ENCODE results near the gene SKIC2.
"Not testable (repeated sequence)": the region's sequence is repeated elsewhere in the genome, so short reads cannot be mapped to it uniquely, and the experiment has no call there.

The SKIC2 gene

GRCh38 chr6:31958741-31959739 lies at the start of gene SKIC2, which contains the start of gene NELFE:
Gene SKIC2, plus strand, starts transcription at chr6:31959175. Its CDS starts 18 bp downstream, at chr6:31959193.
Gene NELFE, minus strand, starts transcription at chr6:31958971. Its CDS starts 525 bp downstream, at chr6:31958446.
- peak; percentile 96 for DNase-seq

DNA sequence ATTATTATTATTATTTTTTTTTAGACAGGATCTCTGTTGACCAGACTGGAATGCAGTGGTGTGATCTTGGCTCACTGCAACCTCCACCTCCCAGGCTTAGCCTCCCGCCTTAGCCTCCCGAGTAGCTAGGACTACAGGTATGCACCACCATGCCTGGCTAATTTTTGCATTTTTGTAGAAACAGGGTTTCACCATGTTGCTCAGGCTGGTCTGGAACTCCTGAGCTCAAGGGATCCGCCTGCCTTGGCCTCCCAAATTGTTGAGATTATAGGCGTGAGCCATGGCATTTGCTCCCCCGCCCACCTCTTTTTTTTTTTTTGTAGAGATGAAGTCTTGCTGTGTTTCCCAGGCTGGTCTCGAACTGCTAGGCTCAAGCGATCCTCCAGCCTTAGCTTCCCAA lies 49.7 kb upstream of the SKIC2 start:
- DNase-seq, result not testable (repeated sequence)

DNA sequence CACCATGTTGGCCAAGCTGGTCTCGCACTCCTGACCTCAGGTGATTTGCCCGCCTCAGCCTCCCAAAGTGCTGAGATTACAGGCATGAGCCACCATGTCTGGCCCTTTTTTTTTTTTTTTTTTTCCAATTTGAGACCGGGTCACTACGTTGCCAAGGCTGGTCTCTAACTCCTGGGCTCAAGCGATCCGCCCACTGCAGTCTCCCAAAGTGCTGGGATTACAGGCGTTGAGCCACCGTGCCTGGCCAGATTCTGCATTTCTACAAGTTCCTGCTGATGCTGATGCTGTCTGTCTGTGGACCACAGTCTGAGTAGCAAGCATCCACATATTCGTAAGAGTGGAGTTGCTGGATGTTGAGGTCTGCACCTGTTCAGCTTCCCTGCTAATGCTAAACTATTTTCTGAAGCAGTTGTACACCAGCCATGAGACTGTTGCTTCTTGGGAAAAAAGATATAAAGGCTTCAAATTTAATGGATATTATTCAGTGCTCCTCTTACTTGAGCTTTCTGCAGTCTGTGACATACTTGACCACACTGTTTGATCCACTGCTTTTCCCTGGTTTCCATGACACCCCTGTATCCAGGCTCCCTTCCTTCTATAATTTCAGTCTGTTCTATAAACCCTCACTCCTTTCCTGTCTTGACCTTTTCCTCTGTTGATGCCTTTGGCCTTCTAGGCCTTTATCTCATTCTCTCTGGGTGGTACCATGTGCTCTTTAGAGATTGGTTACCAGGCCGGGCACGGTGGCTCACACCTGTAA lies 47.0 kb upstream of the SKIC2 start:
- DNase-seq, result no peak

DNA sequence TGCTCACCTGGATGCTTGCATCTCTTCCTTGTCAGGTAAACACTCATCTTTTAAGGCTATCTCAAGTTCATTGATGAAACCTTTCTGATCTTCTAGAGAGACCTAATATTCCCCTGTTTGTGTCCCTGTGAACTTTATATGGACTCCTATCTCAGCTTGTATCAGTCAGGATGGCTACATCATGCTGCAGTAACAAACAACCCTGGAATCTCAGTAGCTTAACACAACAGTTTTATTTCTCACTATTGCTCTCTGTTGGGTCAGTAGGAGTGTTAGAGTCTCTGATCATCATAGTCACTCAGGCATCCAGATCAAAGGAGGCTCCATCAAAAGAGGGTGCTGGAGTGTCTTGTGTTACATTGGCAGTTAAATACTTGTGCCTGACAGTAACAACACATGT lies 43.6 kb upstream of the SKIC2 start:
- DNase-seq, result no peak

DNA sequence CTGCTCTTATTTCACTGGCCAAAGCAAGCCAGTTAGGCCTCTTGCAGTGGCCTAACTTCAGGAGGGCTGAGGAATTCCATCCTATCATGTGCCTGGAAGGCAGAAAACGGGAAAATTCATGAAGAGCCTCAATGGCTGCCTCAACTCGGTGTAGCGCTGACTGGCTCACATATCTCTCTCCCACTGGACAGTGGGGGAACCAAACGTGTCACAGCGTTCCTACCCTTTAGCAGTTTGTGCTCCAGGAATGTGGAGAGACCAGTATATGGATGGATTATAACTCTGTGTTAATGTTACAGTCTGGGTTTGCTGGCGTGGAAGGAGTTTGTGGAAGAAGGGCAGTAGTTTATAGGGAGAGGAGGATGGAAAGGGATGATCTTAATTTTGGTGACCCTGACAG lies 43.2 kb upstream of the SKIC2 start:
- no peak for DNase-seq

DNA sequence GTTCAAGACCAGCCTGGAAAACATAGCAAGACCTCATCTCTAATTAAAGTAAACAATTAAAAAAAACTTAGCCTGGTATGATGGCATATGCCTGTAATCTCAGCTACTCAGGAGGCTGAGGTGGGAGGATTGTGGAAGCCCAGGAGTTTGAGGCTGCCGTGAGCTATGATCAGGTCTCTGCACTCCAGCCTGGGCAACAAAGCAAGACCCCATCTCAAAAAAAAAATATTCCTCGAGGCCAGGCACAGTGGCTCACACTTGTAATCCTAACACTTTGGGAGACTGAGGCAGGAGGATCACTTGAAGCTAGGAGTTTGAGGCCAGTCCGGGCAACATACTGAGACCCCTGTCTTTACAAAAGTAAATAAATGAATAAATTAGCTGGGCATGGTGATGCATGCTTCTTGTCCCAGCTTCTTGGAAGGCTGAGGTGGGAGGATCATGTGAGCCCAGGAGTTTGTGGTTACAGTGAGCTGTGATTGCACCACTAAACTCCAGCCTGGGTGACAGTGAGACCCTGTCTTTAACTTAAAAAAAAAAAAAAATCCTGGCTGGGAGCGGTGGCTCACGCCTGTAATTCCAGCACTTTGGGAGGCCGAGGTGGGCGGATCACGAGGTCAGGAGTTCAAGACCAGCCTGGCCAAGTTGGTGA lies 40.8 kb upstream of the SKIC2 start:
- DNase-seq, result no peak

- no peak for DNase-seq
Measured at GRCh38 chr6:31919624-31920303, 39.2 kb upstream of the SKIC2 start.

DNA sequence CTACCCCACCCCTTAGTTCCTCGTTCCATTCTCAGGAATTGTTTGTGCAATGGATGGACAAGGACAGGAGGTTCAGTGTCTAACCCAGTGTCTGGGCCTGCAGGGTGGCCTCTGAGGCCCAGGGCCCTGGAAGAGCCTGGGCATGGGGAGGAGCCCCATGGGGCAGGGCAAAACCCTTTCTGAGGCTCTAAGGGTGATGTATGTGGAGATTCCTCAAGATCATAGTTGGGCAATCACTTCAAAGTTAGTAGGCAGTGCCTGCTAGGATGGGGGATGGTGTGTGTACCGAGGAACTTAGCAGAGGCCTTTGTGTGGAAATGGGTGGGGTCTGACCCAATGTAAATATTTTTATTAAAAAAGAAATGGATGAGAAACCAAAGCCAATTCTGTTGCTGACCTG lies 38.2 kb upstream of the SKIC2 start:
- no peak for DNase-seq

GRCh38 chr6:31922942-31923341 lies 36.0 kb upstream of the SKIC2 start:
- DNase-seq, result no peak

GRCh38 chr6:31927242-31927862 lies 31.6 kb upstream of the SKIC2 start, which contains the start of gene C2:
Gene C2, plus strand, starts transcription at chr6:31927717. Its CDS starts 36 bp downstream, at chr6:31927753.
- no peak for DNase-seq

DNA sequence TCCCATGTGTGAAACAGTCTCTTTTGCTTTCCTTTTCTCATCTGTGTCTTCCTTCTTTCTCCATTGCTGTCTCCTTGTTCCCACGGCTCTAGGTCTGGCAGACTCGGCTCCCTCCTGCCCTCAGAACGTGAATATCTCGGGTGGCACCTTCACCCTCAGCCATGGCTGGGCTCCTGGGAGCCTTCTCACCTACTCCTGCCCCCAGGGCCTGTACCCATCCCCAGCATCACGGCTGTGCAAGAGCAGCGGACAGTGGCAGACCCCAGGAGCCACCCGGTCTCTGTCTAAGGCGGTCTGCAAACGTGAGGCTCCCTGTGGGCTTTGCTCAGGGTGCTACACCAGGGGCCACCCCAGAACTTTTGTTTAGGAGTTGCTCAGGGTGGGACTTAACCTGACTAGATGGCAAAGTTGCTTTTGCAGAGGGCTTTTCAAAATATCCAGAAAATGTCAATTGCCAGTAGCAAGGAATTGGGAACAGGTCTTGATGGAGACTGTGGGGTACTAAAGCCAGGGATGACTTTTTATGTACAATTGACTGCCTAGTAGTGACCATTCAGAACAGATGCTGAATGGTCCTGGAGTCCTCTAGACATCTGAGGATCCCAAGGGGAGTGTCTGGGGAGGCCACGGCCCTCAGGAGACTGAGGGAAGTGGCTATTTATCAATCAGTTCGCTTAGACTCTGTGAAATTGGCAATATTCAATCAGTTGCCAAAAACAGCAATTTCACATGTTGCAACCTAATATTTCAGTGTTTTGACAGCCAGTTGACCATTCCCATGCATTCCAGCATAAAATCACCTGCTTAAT lies 30.9 kb upstream of the SKIC2 start:
- DNase-seq, result no peak

- no peak for DNase-seq
Measured at GRCh38 chr6:31928672-31928939, 30.4 kb upstream of the SKIC2 start.

DNA sequence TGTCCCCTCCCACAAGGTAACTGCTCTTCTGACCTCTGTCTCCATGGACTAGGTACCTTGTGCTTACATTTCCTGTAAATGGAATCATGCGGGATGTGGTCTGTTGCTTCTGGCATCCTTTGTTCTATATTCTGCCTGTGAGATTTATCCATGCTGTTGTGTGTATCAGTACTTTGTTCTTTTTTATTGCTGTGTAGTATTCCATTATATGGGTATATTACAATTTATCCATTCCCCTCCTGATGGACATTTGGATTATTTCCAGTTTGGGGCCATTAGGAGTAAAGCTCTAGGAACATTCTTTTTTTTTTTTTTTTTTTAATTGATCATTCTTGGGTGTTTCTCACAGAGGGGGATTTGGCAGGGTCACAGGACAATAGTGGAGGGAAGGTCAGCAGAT lies 28.0 kb upstream of the SKIC2 start:
- DNase-seq, result no peak

GRCh38 chr6:31932137-31932536 lies 26.8 kb upstream of the SKIC2 start:
- DNase-seq, result not testable (repeated sequence)

- DNase-seq, result no peak
Measured at GRCh38 chr6:31933537-31933936, 25.4 kb upstream of the SKIC2 start.

- DNase-seq, result no peak
Measured at GRCh38 chr6:31935021-31935420, 24.0 kb upstream of the SKIC2 start.

DNA sequence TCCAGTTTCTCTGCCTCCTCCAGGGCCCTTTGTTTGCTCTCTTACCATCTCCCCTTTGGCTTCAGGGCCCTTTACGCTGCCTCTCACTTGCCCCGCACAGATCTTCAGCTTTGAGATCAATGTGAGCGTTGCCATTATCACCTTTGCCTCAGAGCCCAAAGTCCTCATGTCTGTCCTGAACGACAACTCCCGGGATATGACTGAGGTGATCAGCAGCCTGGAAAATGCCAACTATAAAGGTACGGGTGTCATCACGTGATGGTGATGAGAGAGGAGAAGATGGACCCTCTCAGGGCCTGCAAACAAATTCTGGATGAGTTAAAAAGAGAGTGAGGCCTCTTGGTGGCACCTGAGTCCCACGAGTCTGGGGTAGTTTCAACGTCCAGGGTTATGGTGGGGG lies 23.2 kb upstream of the SKIC2 start:
- no peak for DNase-seq

DNA sequence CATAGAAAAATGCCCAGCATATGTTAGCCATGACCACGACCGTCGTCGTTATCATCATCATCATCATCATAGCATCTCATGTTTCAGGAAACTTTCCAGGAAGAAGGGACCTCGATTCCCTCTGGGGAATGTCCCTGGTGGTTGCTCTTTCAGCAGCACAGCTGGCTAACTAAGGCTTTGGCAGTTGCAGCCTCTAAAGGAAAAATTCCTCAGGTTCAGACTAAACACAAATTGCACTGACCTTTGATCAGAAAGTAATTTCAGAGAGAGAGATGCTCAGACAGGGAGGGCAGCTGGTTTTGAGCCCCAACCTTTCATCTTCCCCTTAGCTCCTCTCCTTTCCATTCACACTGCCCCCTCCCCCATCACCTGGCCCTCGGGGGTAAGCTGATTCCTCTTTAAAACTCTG lies 18.7 kb upstream of the SKIC2 start:
- DNase-seq, result no peak

- DNase-seq, result no peak
Measured at GRCh38 chr6:31943742-31944141, 15.2 kb upstream of the SKIC2 start.

GRCh38 chr6:31945154-31945506 lies 13.8 kb upstream of the SKIC2 start:
- no peak for DNase-seq

All from NCI-H2029 (cell line).